HepG2 (cell line): ENCODE results near the gene PSMC5. TPM values are rescaled to one million over a fixed set of nuclear protein-coding genes. Genes with fewer than 3 reads are reported as not detected.

Experiments
- BATF2 ChIP-seq: sonication (generic); formaldehyde crosslinking; IDR thresholded peaks from 2 replicates; pipeline ENCODE4 v1.8.0; 2022; ENCODE audit warnings: mild to moderate bottlenecking, missing genetic modification reagents, moderate library complexity
- BCL6 ChIP-seq: IDR thresholded peaks from 2 replicates; pipeline ENCODE4 v1.6.1; 2016; ENCODE audit warnings: missing genetic modification reagents, missing compliant biosample characterization
- GTF2F1 ChIP-seq: fragments of 150-350 bp; IDR thresholded peaks from 2 replicates; pipeline ENCODE4 v1.6.1; 2014; ENCODE audit warnings: low read length
- KAT8 ChIP-seq: IDR thresholded peaks from 2 replicates; pipeline ENCODE4 v1.6.1; 2016; ENCODE audit warnings: missing genetic modification reagents, missing compliant biosample characterization
- KDM1A ChIP-seq: IDR thresholded peaks from 2 replicates; pipeline ENCODE4 v1.6.1; 2016; ENCODE audit warnings: missing compliant biosample characterization
- MAX ChIP-seq: IDR thresholded peaks from 2 replicates; pipeline ENCODE4 v1.6.1; 2012; ENCODE audit warnings: inconsistent platforms
- PAXIP1 ChIP-seq: sonication (generic); formaldehyde crosslinking; conservative IDR thresholded peaks from 2 replicates; pipeline ENCODE4 v1.4.0; 2020; ENCODE audit warnings: mild to moderate bottlenecking, missing genetic modification reagents, moderate library complexity
- PRDM15 ChIP-seq: sonication (generic); formaldehyde crosslinking; IDR thresholded peaks from 2 replicates; pipeline ENCODE4 v1.4.0; 2020; ENCODE audit warnings: missing genetic modification reagents
- PTBP1 ChIP-seq: fragments of 200-400 bp; formaldehyde crosslinking; IDR thresholded peaks from 2 replicates; pipeline ENCODE4 v1.6.1; 2018; ENCODE audit warnings: low read length, low read depth; ENCODE audit not compliant: poor library complexity, severe bottlenecking
- RAD21 ChIP-seq: fragments of 450-650 bp; formaldehyde crosslinking; IDR thresholded peaks from 2 replicates; pipeline ENCODE4 v1.5.0; 2020; ENCODE audit warnings: mild to moderate bottlenecking
- SALL1 ChIP-seq: sonication (generic); formaldehyde crosslinking; IDR thresholded peaks from 2 replicates; pipeline ENCODE4 v1.8.0; 2022; ENCODE audit warnings: mild to moderate bottlenecking, missing genetic modification reagents
- SMARCC2 ChIP-seq: fragments of 450-650 bp; IDR thresholded peaks from 2 replicates; pipeline ENCODE4 v1.6.1; 2017; ENCODE audit warnings: antibody characterized with exemption, mild to moderate bottlenecking
- SP1 ChIP-seq, 2 experiments: fragments of 450-650 bp in 1 of 2; sonication (generic) in 1 of 2; formaldehyde crosslinking in 1 of 2; IDR thresholded peaks; 2 replicates each; pipeline versions ENCODE4 v1.4.0 to v1.6.1; 2016 to 2020; ENCODE audit warnings: missing genetic modification reagents in 1 of 2
- TARDBP ChIP-seq: sonication (generic); formaldehyde crosslinking; IDR thresholded peaks from 2 replicates; pipeline ENCODE4 v1.8.0; 2022; ENCODE audit warnings: mild to moderate bottlenecking, missing genetic modification reagents
- TEAD2 ChIP-seq: sonication (generic); formaldehyde crosslinking; IDR thresholded peaks from 2 replicates; pipeline ENCODE4 v1.9.0; 2021; ENCODE audit warnings: missing genetic modification reagents
- ZKSCAN8 ChIP-seq: IDR thresholded peaks from 2 replicates; pipeline ENCODE4 v1.6.1; 2016; ENCODE audit warnings: borderline replicate concordance, missing genetic modification reagents, missing compliant biosample characterization
- ZMAT5 ChIP-seq: sonication (generic); formaldehyde crosslinking; IDR thresholded peaks from 2 replicates; pipeline ENCODE4 v1.5.0; 2020; ENCODE audit warnings: mild to moderate bottlenecking, low read depth, missing genetic modification reagents, borderline replicate concordance
- ZNF354B ChIP-seq: sonication (generic); formaldehyde crosslinking; IDR thresholded peaks from 2 replicates; pipeline ENCODE4 v1.8.0; 2022; ENCODE audit warnings: mild to moderate bottlenecking, missing genetic modification reagents
- ZNF430 ChIP-seq: sonication (generic); formaldehyde crosslinking; IDR thresholded peaks from 2 replicates; pipeline ENCODE4 v1.9.0; 2021; ENCODE audit warnings: mild to moderate bottlenecking, missing genetic modification reagents
- ZNF569 ChIP-seq: sonication (generic); formaldehyde crosslinking; IDR thresholded peaks from 2 replicates; pipeline ENCODE4 v1.5.0; 2020; ENCODE audit warnings: mild to moderate bottlenecking, missing genetic modification reagents, moderate library complexity, borderline replicate concordance
- ZNF614 ChIP-seq: IDR thresholded peaks from 2 replicates; pipeline ENCODE4 v1.6.1; 2018; ENCODE audit warnings: missing biosample characterization, missing genetic modification reagents, inconsistent platforms, borderline replicate concordance
- ZNF776 ChIP-seq: sonication (generic); formaldehyde crosslinking; IDR thresholded peaks from 2 replicates; pipeline ENCODE4 v1.4.0; 2020; ENCODE audit warnings: mild to moderate bottlenecking, missing genetic modification reagents
- polyA plus RNA-seq, 8 experiments: library from polyadenylated mRNA; depleted of rRNA in 3 of 8; stranded (reverse) in 7 of 8; unstranded in 1 of 8; fragments of >200 nt; fragmentation: Illumina TruSeq in 4 of 8; extraction: Trizol in 4 of 8; gene quantifications; 2 replicates each; pipeline versions ENCODE4 v1.2.1 to v1.2.3, GENCODE V29; 2011 to 2016; ENCODE audit warnings: low read depth in 4 of 8, missing spikeins in 1 of 8, mixed read lengths in 1 of 8; ENCODE audit not compliant: insufficient read depth in 1 of 8
- total RNA-seq, 5 experiments: library from RNA; depleted of rRNA; stranded (reverse); fragments of >200 nt; fragmentation: Illumina TruSeq; extraction: Trizol; gene quantifications; 2 replicates each; pipeline ENCODE4 v1.2.3, GENCODE V29; 2016; ENCODE audit warnings: low read depth in 1 of 5

Gene PSMC5
- total and polyA plus RNA-seq, 2 of the 13 experiments (the other 11 are each of a cell fraction or from before 2014, with no cell fraction given) = 35.3 to 128 TPM

- TF ChIP-seq ZMAT5 (no peak), ZNF776 (CRISPR knock-in tag) (peak; percentile 97), TEAD2 (CRISPR knock-in tag) (no peak), MAX (peak; percentile 88), RAD21 (no peak), PAXIP1 (CRISPR knock-in tag) (peak; percentile 53), ZNF354B (CRISPR knock-in tag) (no peak), KDM1A (0 out of 2 replicates have a peak, but pooled peaks have one; percentile 14), GTF2F1 (no peak), ZNF430 (CRISPR knock-in tag) (peak; percentile 96), SP1 (IDR thresholded peaks at IDR 0.05) (no peak), SP1 (CRISPR knock-in tag; IDR thresholded peaks at IDR 0.05) (peak; percentile 83), BCL6 (CRISPR knock-in tag) (0 out of 2 replicates have a peak, but pooled peaks have one; percentile 35), ZNF569 (CRISPR knock-in tag) (peak; percentile 54; the same call in 1 of the 2 replicates), KAT8 (CRISPR knock-in tag) (peak; percentile 94), SALL1 (CRISPR knock-in tag) (peak; percentile 88; the same call in 1 of the 2 replicates), PTBP1 (no peak), SMARCC2 (no peak), BATF2 (no peak), PRDM15 (CRISPR knock-in tag) (peak; percentile 89), ZNF614 (CRISPR knock-in tag) (0 out of 2 replicates have a peak, but pooled peaks have one; percentile 17), ZKSCAN8 (CRISPR knock-in tag) (no peak; the same call in 1 of the 2 replicates), TARDBP (CRISPR knock-in tag) (peak; percentile 71)
These were observed at the start of gene PSMC5, which contains the start of gene FTSJ3 (continued) for GRCh38 chr17:63827002-63827800.
